Osteocyte (in vitro differentiated cells): Measurements from ENCODE around the gene NFIB. TPM values are rescaled to one million over a fixed set of nuclear protein-coding genes. Genes with fewer than 3 reads are reported as not detected.

Source experiments
- DNase-seq: peaks from one replicate; pipeline ENCODE4 v3.0.0; 2021; ENCODE audit warnings: mixed read lengths; ENCODE audit not compliant: unreplicated experiment; ENCODE audit errors: extremely low spot score
- H3K27ac Mint-ChIP-seq: one replicate; pipeline ENCODE4 v1.8.0; 2021; ENCODE audit warnings: mild to moderate bottlenecking, mixed read lengths; ENCODE audit not compliant: unreplicated experiment
- H3K27me3 Mint-ChIP-seq: one replicate; pipeline ENCODE4 v1.8.0; 2021; ENCODE audit warnings: mixed read lengths; ENCODE audit not compliant: unreplicated experiment
- H3K36me3 Mint-ChIP-seq: one replicate; pipeline ENCODE4 v1.8.0; 2021; ENCODE audit warnings: mixed read lengths; ENCODE audit not compliant: unreplicated experiment
- H3K4me1 Mint-ChIP-seq: one replicate; pipeline ENCODE4 v1.8.0; 2021; ENCODE audit warnings: mixed read lengths; ENCODE audit not compliant: unreplicated experiment
- H3K4me3 Mint-ChIP-seq: one replicate; pipeline ENCODE4 v1.8.0; 2021; ENCODE audit warnings: mild to moderate bottlenecking, moderate library complexity, mixed read lengths; ENCODE audit not compliant: unreplicated experiment
- H3K9me3 Mint-ChIP-seq: one replicate; pipeline ENCODE4 v1.8.0; 2021; ENCODE audit warnings: mixed read lengths; ENCODE audit not compliant: unreplicated experiment
- total RNA-seq: library from RNA; stranded (reverse); gene quantifications from 2 replicates; pipeline ENCODE4 v1.2.1, GENCODE V29; 2021
- TF ChIP-seq, protein P1 (sequence below): fragments of 200-600 bp; sonication (generic); IDR thresholded peaks from 2 replicates; pipeline ENCODE4 v1.5.0; 2021; ENCODE audit warnings: antibody characterized with exemption, mild to moderate bottlenecking, moderate library complexity

The NFIB gene
- total RNA-seq, 1 donor from 2014 or later = 36.1 TPM

GRCh38 chr9:14312719-14313377, 1.1 kb downstream of the NFIB start:
- Mint-ChIP-seq H3K27me3 (no peaks in the 10 kb centered on the region), H3K9me3 (no peaks in the 10 kb centered on the region), H3K4me3 (peak overlapping the region; percentile 91), H3K36me3 (no peaks in the 10 kb centered on the region), H3K27ac (peak overlapping the region; percentile 97), H3K4me1 (peaks cover 40% of the 10 kb centered on the region)
- DNase-seq = no peak
- TF ChIP-seq, protein P1, sequence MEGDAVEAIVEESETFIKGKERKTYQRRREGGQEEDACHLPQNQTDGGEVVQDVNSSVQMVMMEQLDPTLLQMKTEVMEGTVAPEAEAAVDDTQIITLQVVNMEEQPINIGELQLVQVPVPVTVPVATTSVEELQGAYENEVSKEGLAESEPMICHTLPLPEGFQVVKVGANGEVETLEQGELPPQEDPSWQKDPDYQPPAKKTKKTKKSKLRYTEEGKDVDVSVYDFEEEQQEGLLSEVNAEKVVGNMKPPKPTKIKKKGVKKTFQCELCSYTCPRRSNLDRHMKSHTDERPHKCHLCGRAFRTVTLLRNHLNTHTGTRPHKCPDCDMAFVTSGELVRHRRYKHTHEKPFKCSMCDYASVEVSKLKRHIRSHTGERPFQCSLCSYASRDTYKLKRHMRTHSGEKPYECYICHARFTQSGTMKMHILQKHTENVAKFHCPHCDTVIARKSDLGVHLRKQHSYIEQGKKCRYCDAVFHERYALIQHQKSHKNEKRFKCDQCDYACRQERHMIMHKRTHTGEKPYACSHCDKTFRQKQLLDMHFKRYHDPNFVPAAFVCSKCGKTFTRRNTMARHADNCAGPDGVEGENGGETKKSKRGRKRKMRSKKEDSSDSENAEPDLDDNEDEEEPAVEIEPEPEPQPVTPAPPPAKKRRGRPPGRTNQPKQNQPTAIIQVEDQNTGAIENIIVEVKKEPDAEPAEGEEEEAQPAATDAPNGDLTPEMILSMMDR = no peak

DNA sequence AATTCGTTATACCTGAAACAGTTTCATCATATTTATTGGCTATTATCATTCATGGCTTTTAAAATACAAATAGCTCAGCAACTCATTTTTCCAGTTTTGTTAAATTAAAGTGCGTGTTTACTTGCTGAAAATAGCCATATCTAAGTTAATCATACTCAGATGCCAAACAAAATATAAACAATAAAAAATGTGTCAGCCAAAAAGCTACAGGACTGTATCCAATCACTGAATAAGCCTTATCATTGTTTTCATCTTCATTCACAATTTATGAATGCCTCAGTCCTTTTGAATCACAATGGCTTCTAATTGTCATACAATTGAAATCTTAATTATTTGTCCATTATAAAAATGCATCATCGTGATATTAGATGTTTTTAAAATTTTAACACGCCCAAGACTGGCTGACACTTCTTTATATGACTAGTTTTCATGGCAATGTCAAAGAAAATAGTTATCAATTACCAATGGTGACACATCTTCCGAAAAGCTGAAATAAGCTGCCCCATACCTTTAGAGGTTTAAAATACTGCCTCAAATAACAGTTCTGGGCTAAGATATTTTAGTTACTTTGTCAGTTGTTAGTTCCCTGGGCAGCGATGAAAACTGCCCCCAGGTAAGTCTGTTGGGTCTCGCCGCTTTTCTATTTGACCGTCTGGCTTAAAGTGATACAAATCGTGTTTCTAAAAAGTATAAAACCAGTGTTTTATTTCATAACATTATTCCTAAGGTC, 1.8 kb downstream of the NFIB start:
- no peak for DNase-seq
- Mint-ChIP-seq H3K27me3 (no peaks in the 10 kb centered on the region), H3K4me3 (peak overlapping the region; percentile 88), H3K36me3 (peaks cover 4% of the 10 kb centered on the region), H3K4me1 (peaks cover 37% of the 10 kb centered on the region), H3K9me3 (no peaks in the 10 kb centered on the region), H3K27ac (peak overlapping the region; percentile 77)
- TF ChIP-seq, protein P1 = no peak

DNA sequence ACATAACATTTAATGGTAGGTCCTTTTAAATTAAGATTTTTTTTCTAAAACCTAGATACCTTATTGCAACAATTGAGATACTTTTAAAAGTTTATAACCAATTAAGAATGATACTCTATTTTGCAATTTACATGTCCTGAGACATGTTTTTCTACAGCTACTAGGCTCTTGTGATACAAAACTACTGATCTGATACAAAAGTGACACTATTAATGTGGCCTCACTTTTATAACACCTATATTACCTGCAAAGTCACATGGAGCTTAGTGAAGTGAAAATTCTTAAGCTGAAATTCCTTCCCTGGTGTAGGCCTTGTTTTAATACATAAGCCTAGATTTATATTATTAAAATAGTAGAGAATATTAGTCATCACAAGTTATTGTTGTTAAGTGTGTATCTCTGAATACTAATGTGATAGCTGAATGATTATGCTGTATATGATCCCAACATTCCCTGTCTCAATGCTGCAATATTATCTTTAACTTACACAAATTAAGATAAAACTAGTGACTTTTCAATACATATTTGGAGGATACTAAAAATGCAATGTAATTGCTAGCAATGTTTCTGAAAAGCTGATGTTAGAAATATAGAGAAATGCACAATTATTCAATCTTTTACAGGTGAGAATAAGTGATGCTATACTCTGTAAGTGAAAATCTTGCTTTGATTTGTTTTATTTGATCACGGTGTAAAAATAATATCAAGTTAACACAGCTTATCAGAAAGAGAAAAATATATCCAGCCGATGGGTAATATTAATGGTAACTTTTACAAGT, 2.6 kb downstream of the NFIB start:
- TF ChIP-seq, protein P1 = no peak
- H3K36me3 Mint-ChIP-seq = peaks cover 9% of the 10 kb centered on the region
- H3K27me3 Mint-ChIP-seq = no peaks in the 10 kb centered on the region
- no peak overlapping the region for H3K27ac Mint-ChIP-seq
- DNase-seq = no peak
- H3K9me3 Mint-ChIP-seq = no peaks in the 10 kb centered on the region
- peak overlapping the region; percentile 88 for H3K4me3 Mint-ChIP-seq
- H3K4me1 Mint-ChIP-seq = peaks cover 32% of the 10 kb centered on the region

DNA sequence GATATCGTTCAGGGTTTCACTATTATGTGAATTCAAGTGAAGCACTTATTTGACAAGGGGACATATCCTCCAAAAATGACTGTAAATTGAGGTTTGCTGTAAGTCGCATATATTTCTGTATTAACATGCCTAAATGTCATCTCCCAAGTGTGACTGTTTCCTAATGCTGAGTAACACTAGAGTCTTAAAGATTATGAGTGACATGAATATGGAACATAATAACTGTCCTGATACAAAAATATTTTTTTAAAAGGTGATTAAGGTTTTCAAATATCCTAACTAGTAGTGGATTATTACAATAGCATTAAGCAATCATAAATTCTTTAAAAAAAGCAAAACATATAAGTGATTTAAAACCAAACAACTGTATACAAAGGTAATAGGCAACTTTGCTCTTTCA, 3.6 kb downstream of the NFIB start:
- H3K4me3 Mint-ChIP-seq = no peak overlapping the region
- no peaks in the 10 kb centered on the region for H3K27me3 Mint-ChIP-seq
- TF ChIP-seq, protein P1 = no peak
- peaks cover 26% of the 10 kb centered on the region for H3K4me1 Mint-ChIP-seq
- H3K27ac Mint-ChIP-seq = no peak overlapping the region
- DNase-seq = no peak
- no peaks in the 10 kb centered on the region for H3K9me3 Mint-ChIP-seq
- peaks cover 12% of the 10 kb centered on the region for H3K36me3 Mint-ChIP-seq

GRCh38 chr9:14309403-14309802, 4.5 kb downstream of the NFIB start:
- no peak overlapping the region for H3K4me3 Mint-ChIP-seq
- TF ChIP-seq, protein P1 = no peak
- H3K36me3 Mint-ChIP-seq = peaks cover 20% of the 10 kb centered on the region
- peaks cover 26% of the 10 kb centered on the region for H3K4me1 Mint-ChIP-seq
- no peaks in the 10 kb centered on the region for H3K27me3 Mint-ChIP-seq
- DNase-seq = no peak
- no peak overlapping the region for H3K27ac Mint-ChIP-seq
- H3K9me3 Mint-ChIP-seq = no peaks in the 10 kb centered on the region
